Glutamatergic neuron (in vitro differentiated cells): Measurements from ENCODE around the gene TOM1L2. TPM values are rescaled to one million over a fixed set of nuclear protein-coding genes. Genes with fewer than 3 reads are reported as not detected.

ENCODE experiments used
- DNase-seq: peaks from one replicate; pipeline ENCODE4 v3.0.0; 2022
- H3K27ac Mint-ChIP-seq: one replicate; pipeline ENCODE4 v1.8.0; 2020; ENCODE audit warnings: mild to moderate bottlenecking, mixed read lengths, inconsistent platforms; ENCODE audit not compliant: unreplicated experiment
- H3K27me3 Mint-ChIP-seq: one replicate; pipeline ENCODE4 v1.8.0; 2020; ENCODE audit warnings: mild to moderate bottlenecking, moderate library complexity, mixed read lengths, inconsistent platforms; ENCODE audit not compliant: unreplicated experiment
- H3K36me3 Mint-ChIP-seq: one replicate; pipeline ENCODE4 v1.8.0; 2020; ENCODE audit warnings: mild to moderate bottlenecking, mixed read lengths, inconsistent platforms; ENCODE audit not compliant: unreplicated experiment
- H3K4me1 Mint-ChIP-seq: one replicate; pipeline ENCODE4 v1.8.0; 2020; ENCODE audit warnings: mild to moderate bottlenecking, low read depth, mixed read lengths, inconsistent platforms; ENCODE audit not compliant: unreplicated experiment
- H3K4me3 Mint-ChIP-seq: one replicate; pipeline ENCODE4 v1.8.0; 2020; ENCODE audit warnings: mild to moderate bottlenecking, mixed read lengths, inconsistent platforms; ENCODE audit not compliant: unreplicated experiment
- H3K9me3 Mint-ChIP-seq: one replicate; pipeline ENCODE4 v1.8.0; 2020; ENCODE audit warnings: mild to moderate bottlenecking, moderate library complexity, mixed read lengths, inconsistent platforms; ENCODE audit not compliant: unreplicated experiment
- CTCF ChIP-seq: fragments of 200-600 bp; sonication (generic); IDR thresholded peaks from one replicate; pipeline ENCODE4 v1.5.0; 2021; ENCODE audit not compliant: partially characterized antibody, unreplicated experiment
- total RNA-seq: library from RNA; stranded (reverse); fragmentation: NEBNext Ultra II Directional; extraction: Animal tissue kit (Norgen Biotek cat#: 25700); gene quantifications from one replicate; pipeline ENCODE4 v1.2.1, GENCODE V29; 2021; ENCODE audit not compliant: unreplicated experiment

Gene TOM1L2
- total RNA-seq, 1 donor from 2014 or later, result 62.8 TPM

GRCh38 chr17:17848311-17849082 is 123.7 kb downstream of the TOM1L2 start:
- Mint-ChIP-seq H3K27me3 (peaks cover 7% of the 10 kb centered on the region), H3K27ac (no peak overlapping the region), H3K36me3 (no peaks in the 10 kb centered on the region), H3K9me3 (peaks cover 6% of the 10 kb centered on the region), H3K4me1 (peaks cover 31% of the 10 kb centered on the region), H3K4me3 (no peak overlapping the region)
- no peak for TF ChIP-seq CTCF
- no peak for DNase-seq

- Mint-ChIP-seq H3K27ac (no peak overlapping the region), H3K4me3 (no peak overlapping the region), H3K4me1 (peaks cover 35% of the 10 kb centered on the region), H3K9me3 (peaks cover 9% of the 10 kb centered on the region), H3K27me3 (peaks cover 10% of the 10 kb centered on the region), H3K36me3 (no peaks in the 10 kb centered on the region)
- no peak for DNase-seq
- TF ChIP-seq CTCF, result no peak
These were observed 124.5 kb downstream of the TOM1L2 start for GRCh38 chr17:17847726-17848125.

- H3K27ac Mint-ChIP-seq, result no peak overlapping the region
- DNase-seq, result no peak
- TF ChIP-seq CTCF, result no peak
- H3K4me3 Mint-ChIP-seq, result no peak overlapping the region
- no peaks in the 10 kb centered on the region for H3K36me3 Mint-ChIP-seq
- H3K9me3 Mint-ChIP-seq, result peaks cover 10% of the 10 kb centered on the region
- peaks cover 10% of the 10 kb centered on the region for H3K27me3 Mint-ChIP-seq
- peaks cover 35% of the 10 kb centered on the region for H3K4me1 Mint-ChIP-seq
These were observed 125.0 kb downstream of the TOM1L2 start for GRCh38 chr17:17847118-17847689.

GRCh38 chr17:17846645-17847044 is 125.6 kb downstream of the TOM1L2 start:
- TF ChIP-seq CTCF, result no peak
- H3K4me1 Mint-ChIP-seq, result peaks cover 31% of the 10 kb centered on the region
- no peaks in the 10 kb centered on the region for H3K36me3 Mint-ChIP-seq
- peaks cover 7% of the 10 kb centered on the region for H3K9me3 Mint-ChIP-seq
- H3K27me3 Mint-ChIP-seq, result peaks cover 10% of the 10 kb centered on the region
- no peak for DNase-seq
- no peak overlapping the region for H3K27ac Mint-ChIP-seq
- H3K4me3 Mint-ChIP-seq, result no peak overlapping the region

GRCh38 chr17:17846003-17846402 is 126.2 kb downstream of the TOM1L2 start:
- Mint-ChIP-seq H3K9me3 (peaks cover 9% of the 10 kb centered on the region), H3K36me3 (no peaks in the 10 kb centered on the region), H3K27ac (no peak overlapping the region), H3K4me3 (no peak overlapping the region), H3K27me3 (peaks cover 10% of the 10 kb centered on the region), H3K4me1 (peaks cover 29% of the 10 kb centered on the region)
- DNase-seq, result no peak
- TF ChIP-seq CTCF, result no peak
